Testis (tissue), 2 donors: Measurements from ENCODE around the gene NUAK1.

ENCODE experiments used
- CTCF ChIP-seq, 3 experiments: fragments of 450-650 bp in 2 of 3; fragments of 200-600 bp in 1 of 3; sonication (generic) in 1 of 3; IDR thresholded peaks; one replicate each; pipeline ENCODE4 v1.5.1; 2016 to 2019; ENCODE audit warnings: antibody characterized with exemption in 3 of 3, mild to moderate bottlenecking in 2 of 3, moderate library complexity in 1 of 3
- POLR2A ChIP-seq: fragments of 450-650 bp; IDR thresholded peaks from one replicate; pipeline ENCODE4 v1.6.1; 2017; ENCODE audit warnings: antibody characterized with exemption, mild to moderate bottlenecking, moderate library complexity

GRCh38 chr12:106058256-106059182, 80.2 kb downstream of the NUAK1 start:
- no peak for TF ChIP-seq POLR2A
- no peak for TF ChIP-seq CTCF (IDR thresholded peaks at IDR 0.05)
